Cortex of kidney (tissue), 1 donor: Measurements from ENCODE around the gene ZFP28.

Experiments used
- DNase-seq: peaks from one replicate; lab custom pipeline; 2025; lab: John Stamatoyannopoulos, UW

Gene ZFP28

DNA sequence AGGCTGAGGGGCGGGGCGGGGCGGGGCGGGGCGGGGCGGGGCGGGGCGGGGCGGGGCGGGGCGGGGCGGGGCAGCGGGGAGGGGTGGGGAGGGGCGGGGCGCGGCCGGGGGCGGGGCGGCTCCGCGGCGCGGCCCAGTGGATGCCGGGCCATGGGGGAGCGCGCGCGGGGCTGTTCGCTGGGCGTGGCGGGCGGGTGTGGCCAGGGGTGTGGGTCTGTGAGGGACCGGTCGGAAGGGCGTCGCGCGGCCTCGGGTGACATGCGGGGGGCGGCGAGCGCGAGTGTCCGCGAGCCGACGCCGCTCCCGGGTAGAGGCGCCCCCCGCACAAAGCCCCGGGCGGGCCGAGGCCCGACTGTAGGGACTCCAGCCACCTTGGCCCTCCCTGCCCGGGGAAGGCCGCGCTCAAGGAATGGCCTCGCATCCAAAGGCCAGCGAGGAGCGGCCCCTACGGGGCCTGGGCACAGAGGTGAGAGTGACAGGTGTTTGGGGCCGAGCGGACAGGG lies at the start of gene ZFP28:
Gene ZFP28, plus strand, starts transcription at position 188 of the 503 bp plus-strand sequence. Its CDS starts 71 bp downstream, at position 259.
- DNase-seq: no peak

DNA sequence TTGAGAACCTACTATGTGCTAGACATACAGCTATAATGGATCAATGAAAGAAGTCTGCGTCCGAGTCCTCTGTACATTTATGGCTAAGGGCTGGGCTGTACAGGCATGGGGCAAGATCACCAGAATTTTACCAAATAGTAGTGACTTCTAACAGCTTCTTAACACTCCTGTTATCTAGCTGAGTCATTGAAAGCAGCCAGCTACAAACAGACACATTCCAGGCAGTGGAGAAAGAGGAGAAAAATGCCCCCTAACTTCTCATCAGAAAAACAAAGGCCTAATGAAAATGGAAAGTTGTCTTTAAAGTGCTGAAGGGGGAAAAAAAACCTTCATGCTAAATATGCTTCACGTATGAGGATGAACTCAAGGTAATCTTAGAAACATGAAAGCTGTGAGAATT lies 47.3 kb upstream of the ZFP28 start:
- no peak for DNase-seq

DNA sequence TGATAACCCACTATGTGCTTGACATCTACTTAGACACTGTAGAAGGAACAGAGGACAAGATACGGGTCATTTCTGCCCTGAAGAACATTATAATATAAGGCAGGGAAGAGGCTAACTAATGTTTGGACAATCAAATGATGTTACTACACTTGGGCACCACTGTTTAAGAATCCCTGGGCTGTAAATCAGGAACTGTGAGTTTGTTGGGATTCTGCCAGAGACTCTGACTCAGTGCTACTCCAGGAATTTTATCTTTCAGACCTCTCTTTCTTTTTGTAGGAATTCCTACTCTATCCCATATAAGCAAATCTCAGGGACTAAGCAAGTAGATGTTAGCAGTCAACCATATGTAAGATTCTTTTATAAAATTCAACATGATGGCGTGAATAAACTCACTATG lies 34.2 kb upstream of the ZFP28 start:
- DNase-seq: no peak

DNA sequence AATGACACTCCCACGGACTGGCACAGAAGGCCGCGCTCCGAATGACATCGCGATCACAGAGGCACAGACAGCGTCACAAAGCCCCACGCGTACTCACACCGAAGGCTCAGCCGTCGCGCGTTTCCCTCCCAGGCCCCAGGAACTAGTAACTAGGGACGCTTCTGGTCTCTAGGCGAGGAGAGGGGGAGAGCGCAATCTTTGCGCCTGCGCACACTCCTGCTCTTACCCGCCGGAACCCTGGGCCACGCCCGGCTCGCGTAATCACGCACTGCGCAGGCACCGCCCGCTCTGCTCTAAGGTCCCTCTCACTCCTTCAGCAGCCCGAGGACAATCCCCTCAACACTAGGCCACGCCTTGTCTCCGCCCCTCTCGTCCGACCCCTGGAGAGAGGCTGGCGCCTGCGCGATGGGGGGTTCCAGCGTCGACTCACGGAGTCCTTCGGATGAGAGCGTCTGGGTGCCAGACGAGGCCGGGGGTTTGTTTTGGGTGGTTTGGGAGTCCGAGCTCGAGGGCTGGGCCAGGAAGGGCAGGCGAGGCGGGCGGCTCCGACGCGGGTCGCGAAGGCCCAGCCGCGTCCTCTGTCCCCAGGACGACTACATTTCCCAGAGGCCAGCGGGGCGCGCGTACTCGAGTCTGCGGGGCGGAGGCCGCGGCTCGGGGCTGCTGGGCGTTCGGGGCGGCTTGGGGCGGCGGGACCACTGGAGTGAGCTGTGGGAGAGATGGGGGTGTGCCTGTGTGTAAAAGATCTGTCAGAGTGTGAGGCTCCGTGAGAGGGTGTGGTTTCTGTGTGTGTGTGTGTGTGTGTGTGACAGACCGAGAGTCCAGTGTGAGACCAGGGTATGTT lies 31.1 kb upstream of the ZFP28 start, which contains the start of gene ZNF471:
Gene ZNF471, plus strand, starts transcription at position 410 of the 844 bp plus-strand sequence. CDS start 3,717 bp downstream, outside the sequence.
- peak; percentile 24 for DNase-seq

DNA sequence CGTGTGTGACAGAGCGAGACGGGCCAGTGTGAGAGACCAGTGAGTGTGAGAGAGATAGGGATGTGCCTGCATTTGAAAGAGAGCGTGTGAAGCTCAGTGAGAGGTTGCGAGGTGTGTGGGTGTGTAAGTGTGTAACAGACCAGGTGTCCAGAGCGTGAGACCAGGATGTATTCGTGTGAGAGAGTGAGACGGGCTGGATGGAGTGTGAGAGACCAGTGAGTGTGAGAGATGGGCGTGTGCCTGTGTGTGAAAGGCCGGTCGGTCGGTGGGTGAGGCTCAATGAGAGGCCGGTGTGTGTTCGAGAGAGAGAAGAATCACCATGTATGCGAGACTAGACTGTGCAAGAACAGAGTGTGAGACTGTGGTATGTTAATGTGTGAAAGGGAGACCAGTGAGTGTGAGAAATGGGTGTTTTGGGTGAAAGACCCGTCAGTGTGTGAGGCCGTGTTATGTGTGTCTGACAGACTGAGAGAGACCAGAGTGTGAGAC lies 30.4 kb upstream of the ZFP28 start:
- DNase-seq: no peak

DNA sequence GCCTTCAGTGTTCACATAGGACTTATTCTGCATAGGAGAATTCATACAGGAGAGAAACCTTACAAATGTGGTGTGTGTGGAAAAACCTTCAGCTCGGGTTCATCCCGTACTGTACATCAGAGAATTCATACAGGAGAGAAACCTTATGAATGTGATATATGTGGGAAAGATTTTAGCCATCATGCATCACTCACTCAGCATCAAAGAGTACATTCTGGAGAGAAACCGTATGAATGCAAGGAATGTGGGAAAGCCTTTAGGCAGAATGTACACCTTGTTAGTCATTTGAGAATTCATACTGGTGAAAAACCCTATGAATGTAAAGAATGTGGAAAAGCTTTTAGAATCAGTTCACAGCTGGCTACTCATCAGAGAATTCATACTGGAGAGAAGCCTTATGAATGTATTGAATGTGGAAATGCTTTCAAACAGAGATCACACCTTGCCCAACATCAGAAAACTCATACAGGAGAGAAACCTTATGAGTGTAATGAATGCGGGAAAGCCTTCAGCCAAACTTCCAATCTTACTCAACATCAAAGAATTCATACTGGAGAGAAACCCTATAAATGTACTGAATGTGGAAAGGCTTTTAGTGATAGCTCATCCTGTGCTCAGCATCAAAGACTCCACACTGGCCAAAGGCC lies 13.4 kb upstream of the ZFP28 start:
- DNase-seq: no peak

DNA sequence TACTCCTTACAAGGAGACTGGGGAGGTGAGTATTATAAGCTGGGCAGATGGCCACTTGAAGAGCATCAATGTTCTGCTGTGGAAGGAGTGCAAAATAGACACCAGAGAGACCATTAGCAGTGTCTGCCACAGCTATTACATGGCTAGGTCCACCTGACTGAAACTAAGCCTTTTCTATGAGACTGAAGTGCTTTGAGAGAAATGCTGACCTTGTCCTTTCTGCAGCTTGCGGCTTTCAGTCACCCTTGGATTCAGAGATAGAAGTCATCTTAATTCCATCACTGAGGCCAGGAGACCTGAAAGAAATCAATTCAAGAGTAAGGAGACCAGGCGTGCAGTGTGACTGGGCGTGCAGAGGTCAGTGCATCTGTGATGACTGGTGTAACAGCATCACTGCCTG lies 1.3 kb upstream of the ZFP28 start:
- DNase-seq: no peak

DNA sequence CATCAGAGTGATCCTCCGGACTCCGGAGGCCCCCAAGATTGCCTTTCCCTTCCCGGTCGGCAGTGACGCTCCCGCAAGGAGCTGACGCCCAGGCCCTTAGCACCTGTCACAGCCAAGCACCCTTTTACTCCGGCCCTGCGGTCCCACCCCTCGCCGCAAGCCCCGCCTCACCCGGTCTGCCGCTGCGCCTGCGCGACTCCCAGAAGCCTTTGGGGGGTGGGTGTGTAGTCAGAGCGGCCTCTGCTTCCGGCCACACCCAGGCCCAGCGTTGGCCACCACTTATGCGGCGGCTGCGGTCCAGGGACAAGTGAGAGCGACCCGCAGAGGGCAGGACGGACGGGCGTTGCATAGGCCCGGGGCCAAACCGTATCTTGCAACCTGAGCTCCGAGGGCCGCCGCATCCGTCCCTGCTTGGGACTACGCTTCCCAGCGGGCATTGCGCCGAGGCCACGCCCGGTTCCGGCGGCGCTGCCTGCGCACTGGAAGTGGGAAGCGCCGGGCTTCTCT lies 441 bp upstream of the ZFP28 start:
- DNase-seq: peak; percentile 98

DNA sequence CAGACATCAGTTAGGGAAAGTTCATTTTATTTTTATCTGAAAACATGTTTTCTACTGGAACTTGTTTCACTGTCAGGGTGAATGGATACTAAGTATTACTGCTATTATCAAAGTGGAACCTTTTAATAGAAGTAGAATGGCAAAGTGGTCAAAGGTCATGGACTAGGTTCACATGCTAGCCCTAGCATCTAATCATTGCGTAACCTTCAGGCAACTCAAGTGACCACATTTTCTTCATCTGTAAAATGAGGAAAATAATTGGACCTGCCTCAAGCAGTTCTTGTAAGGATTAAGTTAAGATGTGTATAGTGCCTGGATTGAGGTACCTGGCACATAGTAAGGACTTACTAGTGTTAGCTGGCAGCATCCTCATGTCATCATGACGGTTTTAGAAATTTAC lies 5.0 kb downstream of the ZFP28 start:
- DNase-seq: no peak

DNA sequence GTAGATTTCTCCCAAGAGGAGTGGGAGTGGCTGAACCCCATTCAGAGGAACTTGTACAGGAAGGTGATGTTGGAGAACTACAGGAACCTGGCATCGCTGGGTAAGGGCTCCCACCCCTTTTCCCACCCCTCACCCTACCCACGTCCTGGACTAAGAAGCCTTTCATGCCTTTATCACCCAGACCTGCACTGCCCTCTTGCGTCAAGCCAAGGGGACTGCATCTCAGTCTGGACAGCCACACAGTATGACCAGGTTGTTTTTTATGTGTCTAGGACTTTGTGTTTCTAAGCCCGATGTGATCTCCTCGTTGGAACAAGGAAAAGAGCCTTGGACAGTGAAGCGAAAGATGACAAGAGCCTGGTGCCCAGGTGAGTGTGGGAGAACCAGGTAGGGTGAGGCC lies 8.8 kb downstream of the ZFP28 start:
- DNase-seq: no peak

DNA sequence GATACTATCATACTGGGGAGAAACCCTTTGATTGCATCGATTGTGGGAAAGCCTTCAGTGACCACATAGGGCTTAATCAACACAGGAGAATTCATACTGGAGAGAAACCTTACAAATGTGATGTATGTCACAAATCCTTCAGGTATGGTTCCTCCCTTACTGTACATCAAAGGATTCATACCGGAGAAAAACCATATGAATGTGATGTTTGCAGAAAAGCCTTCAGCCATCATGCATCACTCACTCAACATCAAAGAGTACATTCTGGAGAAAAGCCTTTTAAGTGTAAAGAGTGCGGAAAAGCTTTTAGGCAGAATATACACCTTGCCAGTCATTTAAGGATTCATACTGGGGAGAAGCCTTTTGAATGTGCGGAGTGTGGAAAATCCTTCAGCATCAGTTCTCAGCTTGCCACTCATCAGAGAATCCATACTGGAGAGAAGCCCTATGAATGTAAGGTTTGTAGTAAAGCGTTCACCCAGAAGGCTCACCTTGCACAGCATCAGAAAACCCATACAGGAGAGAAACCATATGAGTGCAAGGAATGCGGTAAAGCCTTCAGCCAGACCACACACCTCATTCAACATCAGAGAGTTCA lies 15.6 kb downstream of the ZFP28 start:
- DNase-seq: no peak

DNA sequence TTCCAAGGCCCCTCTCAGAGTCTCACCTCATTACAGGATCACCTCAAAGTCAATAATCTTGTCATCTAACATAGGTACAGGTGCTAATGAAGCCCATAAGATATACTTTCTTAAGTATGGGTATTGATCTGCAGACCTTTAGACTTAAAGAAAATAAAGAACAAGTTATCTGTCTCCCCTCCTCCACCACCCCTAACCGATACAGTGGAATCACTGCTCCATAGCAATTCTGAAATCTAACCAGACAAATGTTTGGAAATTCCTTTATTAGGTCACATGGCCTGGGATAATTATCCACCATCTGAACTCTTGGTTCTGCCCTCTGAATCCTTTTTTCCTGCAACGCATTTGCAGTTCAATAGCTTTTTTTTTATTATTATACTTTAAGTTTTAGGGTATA lies 24.0 kb downstream of the ZFP28 start:
- DNase-seq: no peak

DNA sequence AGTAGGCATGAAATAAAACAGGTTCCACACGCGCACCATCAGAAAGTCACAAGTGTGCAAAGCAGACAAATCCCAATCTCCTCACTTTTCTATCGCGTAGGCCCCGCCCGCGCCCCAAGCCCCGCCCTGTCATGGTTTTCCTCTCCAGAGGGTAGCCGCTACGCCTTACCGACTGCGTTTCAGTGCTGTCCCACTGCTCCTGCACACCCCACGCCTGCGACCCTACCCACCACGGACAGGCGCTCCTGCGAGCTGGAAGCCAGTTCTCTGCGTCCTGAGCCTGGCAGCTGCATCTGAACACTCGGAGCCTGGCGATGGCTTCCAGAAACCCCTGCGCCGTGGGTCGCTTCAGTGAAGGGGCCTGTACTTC lies 28.1 kb downstream of the ZFP28 start:
- no peak for DNase-seq

DNA sequence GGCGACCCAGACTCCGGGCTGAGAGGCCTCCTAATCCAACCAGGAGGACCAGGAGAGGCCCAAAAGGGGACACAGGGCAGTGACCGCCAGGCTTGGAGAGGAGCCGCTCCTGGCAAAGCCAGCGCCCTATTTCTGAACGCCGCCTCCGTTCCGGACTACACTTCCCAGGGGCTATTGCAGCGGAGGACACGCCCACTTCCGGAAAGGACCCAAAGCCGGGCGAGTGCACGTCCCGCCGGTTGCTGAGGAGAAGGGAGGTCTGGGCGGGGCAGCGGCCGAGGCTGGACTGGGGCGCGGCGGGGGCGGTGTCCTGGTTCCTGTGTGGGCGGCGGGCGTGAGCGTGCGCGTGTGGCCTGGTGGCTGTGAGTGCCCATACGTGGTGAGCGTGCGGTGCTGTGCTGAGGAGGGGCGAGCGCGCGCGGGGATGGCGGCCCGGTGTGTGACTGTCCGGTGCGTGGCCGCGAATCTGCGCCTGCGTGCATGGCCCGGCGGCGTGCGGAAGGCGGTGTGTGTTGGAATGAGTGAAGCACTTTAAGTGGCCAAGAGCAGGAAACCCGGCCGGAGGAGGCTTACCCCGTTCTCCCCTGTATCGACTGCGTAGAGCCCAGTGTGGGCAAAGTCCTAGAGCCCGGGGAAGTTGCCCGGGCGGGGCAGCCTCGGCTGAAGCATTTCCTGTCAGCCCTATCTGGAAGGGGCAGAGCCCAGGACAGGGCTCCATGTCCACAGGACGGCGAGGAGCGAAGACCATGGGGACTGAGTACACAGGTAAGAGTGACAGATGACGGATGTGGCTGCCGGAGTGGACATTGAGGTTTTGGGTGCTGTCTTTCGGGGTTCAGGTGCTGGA lies 28.7 kb downstream of the ZFP28 start, which contains the start of gene ZNF470:
Gene ZNF470, plus strand, starts transcription at position 195 of the 847 bp plus-strand sequence. CDS start 2,844 bp downstream, outside the sequence.
- peak; percentile 21 for DNase-seq

DNA sequence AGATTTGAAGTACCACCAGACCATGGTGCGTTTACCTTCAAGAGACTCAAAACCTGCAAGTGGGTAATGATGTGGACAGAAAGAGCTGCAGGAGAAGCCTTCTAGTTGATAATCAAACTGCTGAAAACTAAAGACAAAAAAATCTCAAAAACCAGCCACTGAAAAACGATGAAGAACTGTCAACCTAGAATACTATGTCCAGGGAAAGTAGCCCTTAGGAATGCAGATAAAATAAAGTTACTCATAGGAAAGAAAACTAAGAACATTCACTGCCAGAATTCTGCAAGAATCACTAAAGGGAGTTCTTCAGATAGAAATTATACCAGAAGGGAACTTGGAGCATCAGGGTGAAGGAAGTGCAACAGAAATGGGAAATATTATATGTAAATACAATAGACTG lies 33.8 kb downstream of the ZFP28 start:
- no peak for DNase-seq

DNA sequence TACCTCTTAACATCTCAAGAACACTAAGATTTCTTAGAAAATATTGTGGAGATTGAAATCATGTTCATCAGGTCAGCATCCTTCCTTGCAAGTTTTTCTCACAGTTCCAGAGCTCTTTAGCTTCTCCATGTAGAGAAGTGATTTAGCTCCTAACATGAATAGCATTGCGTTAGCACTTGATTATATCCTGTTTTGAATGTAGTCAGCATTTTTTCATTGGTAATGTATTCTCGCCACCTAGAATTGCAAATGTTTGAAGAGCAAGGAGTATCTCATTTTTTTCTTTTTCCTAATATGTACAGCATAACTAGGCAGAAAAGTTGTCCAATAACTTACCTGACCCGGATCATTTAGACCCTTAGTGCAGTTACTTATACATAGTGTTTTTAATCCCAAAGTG lies 35.2 kb downstream of the ZFP28 start:
- DNase-seq: no peak

DNA sequence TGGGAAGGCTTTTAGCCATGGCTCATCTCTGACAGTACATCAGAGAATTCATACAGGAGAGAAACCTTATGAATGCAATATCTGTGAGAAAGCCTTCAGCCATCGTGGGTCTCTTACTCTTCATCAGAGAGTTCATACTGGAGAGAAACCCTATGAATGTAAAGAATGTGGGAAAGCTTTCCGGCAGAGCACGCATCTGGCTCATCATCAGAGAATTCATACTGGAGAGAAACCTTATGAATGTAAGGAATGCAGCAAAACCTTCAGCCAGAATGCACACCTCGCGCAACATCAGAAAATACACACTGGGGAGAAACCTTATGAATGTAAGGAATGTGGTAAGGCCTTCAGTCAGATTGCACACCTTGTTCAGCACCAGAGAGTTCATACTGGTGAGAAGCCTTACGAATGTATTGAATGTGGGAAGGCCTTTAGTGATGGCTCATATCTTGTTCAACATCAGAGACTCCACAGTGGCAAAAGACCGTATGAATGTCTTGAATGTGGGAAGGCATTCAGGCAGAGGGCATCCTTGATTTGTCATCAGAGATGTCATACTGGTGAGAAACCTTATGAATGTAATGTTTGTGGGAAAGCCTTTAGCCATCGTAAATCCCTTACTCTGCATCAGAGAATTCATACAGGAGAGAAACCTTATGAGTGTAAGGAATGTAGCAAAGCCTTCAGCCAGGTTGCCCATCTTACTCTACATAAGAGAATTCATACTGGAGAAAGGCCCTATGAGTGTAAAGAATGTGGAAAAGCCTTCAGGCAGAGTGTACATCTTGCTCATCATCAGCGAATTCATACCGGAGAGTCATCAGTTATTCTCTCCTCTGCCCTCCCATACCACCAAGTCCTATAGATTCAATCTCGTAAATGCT lies 39.2 kb downstream of the ZFP28 start:
- no peak for DNase-seq

DNA sequence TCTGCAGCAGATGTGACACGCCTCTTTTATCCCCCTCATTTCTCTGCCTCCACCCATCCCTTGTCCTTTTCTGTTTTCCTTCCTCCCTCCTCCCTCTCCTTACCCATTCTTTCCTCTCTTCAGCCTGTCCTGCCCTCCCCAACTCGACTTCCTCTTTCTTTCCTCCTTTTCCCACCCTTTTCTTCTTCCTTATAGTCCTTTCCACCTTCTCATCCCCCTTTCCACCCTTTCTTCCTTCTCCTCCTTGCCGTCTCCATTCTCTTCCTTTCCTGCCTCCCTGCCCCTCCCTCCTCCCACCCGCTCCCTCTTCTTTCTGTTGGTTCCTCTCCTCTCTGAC lies 55.7 kb downstream of the ZFP28 start:
- DNase-seq: no peak

DNA sequence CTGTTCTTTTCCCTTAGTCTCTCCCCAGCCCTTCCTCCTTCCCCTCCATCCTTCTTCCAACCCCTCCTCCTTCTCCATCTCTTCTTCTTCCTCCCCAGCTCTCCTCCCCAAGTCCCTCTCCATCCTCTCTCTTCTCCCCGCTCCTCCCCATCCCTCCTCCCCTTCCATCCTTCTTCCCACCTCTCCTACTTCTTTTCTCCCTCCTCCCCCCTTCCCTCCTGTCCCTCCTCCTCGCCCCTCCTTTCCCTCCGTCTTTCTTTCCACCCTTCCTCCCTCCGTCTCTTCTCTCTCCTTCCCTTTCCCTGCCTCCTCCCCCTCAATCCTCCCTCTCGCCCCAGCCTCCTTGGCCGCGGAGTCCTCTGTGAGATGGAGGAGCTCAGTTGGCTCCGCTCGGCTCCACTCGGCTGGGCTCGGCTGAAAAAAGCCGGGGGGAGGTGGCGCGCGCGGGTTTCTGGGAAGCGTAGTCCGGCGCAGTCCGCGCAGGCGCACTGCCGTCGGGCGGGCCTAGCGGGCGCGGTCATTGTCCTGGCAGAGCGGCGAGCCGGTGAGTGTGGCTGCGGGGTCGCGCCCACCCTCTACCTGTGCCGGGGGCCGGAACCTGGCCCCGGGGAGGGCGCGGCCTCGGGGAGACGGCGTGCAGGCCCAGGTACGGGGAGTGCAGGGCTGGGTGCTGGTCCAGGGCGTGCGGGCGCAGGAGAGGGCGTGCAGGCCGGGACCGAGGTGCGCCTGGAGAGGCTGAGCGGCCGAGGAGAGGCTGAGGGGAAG lies 56.2 kb downstream of the ZFP28 start, which contains the start of gene ZNF71:
Gene ZNF71, plus strand, starts transcription at position 520 of the 765 bp plus-strand sequence. CDS start 6,257 bp downstream, outside the sequence.
- DNase-seq: no peak

DNA sequence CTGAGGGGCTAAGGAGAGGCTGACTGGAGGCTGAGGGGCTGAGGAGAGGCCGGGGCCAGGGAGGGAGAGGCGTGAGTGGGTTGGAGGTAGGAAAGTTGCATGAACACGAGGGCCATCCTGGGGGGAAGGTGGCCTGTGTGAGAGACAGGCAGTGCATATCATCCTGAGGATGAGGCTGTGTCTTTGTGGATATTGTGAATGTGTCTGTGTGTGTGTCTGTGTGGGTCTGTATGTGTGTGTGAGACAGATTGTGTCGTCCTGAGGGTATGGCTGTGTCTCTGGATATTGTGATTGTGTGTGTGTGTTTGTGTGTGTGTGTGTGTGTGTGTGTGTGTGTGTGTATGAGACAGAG lies 56.8 kb downstream of the ZFP28 start:
- no peak for DNase-seq
